H1 (cell line): ENCODE measurements around the gene CAMK2D. TPM values are rescaled to one million over a fixed set of nuclear protein-coding genes. Genes with fewer than 3 reads are reported as not detected.

Experiments
- BCL11A ChIP-seq, 2 experiments: IDR thresholded peaks; one replicate each; pipeline ENCODE4 v1.6.1; 2011; ENCODE audit warnings: low read depth in 2 of 2, low read length in 2 of 2, mild to moderate bottlenecking in 2 of 2
- POLR2AphosphoS5 ChIP-seq: IDR thresholded peaks from 2 replicates; pipeline ENCODE4 v1.6.1; 2011; ENCODE audit warnings: low read depth, low read length
- polyA plus RNA-seq, 7 experiments: library from polyadenylated mRNA; depleted of rRNA in 3 of 7; stranded (reverse) in 5 of 7; unstranded in 2 of 7; fragments of >200 nt in 5 of 7; fragments of 200-250 nt in 2 of 7; gene quantifications; 1 replicate in 5 of 7; 2 replicates in 1 of 7; 4 replicates in 1 of 7; pipeline versions ENCODE4 v1.2.1 to v1.2.3, GENCODE V29; 2011 to 2013; ENCODE audit warnings: missing spikeins in 2 of 7, mixed read lengths in 2 of 7
- total RNA-seq: library from RNA; stranded (reverse); fragmentation: NEBNext Ultra II Directional; extraction: Animal tissue kit (Norgen Biotek cat#: 25700); gene quantifications from 2 replicates; pipeline ENCODE4 v1.2.1, GENCODE V29; 2021

The CAMK2D gene
- total and polyA plus RNA-seq, 2 of the 8 experiments (the other 6 are each of a cell fraction or from before 2014, with no cell fraction given), result 3.2 to 7.0 TPM

GRCh38 chr4:113482325-113482724 lies 279.2 kb downstream of the CAMK2D start (continued):
- no peak for TF ChIP-seq BCL11A (IDR thresholded peaks at IDR 0.05; ENCODE audit: low read depth in 2 of 2, low read length in 2 of 2)
- no peak for TF ChIP-seq POLR2AphosphoS5
